HT-29 (cell line): Measurements from ENCODE around the gene ZNF629. TPM values are rescaled to one million over a fixed set of nuclear protein-coding genes. Genes with fewer than 3 reads are reported as not detected.

Experiments used
- DNase-seq: peaks from one replicate; pipeline ENCODE4 v3.0.0-alpha.2; 2015; ENCODE audit warnings: low spot score
- total RNA-seq: library from RNA; depleted of rRNA; stranded (reverse); fragments of >200 nt; shearing (Covaris generic); gene quantifications from 2 replicates; pipeline ENCODE4 v1.2.3, GENCODE V29; 2014

The ZNF629 gene
- total RNA-seq, 1 experiment from 2014 or later = 19.8 TPM

DNA sequence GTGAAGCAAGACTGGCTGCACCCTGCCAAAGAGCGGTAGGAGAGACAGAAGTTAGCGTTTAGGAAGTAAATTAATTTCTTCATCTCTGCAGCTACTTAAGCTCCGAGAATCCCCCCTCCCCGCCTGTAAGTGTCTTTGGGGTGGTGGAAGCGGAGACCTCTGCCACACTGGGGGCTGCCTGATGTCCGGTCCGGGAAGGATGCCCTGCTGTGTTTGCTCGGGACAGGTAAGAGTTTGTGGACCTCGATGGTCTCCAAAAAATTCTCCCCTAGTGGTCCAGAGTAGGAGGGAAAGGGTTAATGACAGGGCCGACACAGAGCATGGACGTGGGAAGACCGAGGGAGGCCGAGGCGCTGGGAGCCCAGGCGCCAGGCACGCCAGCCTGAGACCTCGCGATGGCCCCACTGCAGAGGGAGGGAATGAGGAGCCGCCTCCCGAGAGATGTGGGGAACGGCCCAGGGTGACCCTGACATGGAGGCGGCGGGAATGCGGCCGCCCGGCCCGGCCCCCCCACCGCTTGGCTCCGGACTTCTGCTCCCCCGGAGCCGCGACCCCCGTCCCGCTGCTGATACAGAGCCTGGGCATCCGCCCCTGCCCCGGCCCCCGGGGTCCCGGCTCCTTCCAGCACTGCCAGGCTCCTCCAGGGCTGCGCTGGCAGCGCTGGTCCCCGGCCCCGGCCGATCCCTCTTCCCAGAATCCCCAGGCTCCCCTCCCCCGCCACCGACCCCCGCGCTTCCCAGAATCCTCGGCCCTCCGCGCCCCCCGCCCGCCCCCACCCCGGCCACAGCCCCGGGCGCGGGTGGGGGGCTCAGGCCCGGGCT, 680 bp downstream of the ZNF629 start:
- peak; percentile 48 for DNase-seq

GRCh38 chr16:30785126-30786106, 1.6 kb downstream of the ZNF629 start:
- no peak for DNase-seq

- DNase-seq = no peak
These were observed 2.8 kb downstream of the ZNF629 start for GRCh38 chr16:30784215-30784614.

- DNase-seq = no peak
These were observed 3.5 kb downstream of the ZNF629 start for GRCh38 chr16:30783280-30784109.

GRCh38 chr16:30782486-30783279, 4.3 kb downstream of the ZNF629 start:
- DNase-seq = no peak

- DNase-seq = no peak
These were observed 6.5 kb downstream of the ZNF629 start for GRCh38 chr16:30780549-30780948.

GRCh38 chr16:30780021-30780420, 7.0 kb downstream of the ZNF629 start:
- no peak for DNase-seq

GRCh38 chr16:30779596-30779995, 7.4 kb downstream of the ZNF629 start:
- no peak for DNase-seq

DNA sequence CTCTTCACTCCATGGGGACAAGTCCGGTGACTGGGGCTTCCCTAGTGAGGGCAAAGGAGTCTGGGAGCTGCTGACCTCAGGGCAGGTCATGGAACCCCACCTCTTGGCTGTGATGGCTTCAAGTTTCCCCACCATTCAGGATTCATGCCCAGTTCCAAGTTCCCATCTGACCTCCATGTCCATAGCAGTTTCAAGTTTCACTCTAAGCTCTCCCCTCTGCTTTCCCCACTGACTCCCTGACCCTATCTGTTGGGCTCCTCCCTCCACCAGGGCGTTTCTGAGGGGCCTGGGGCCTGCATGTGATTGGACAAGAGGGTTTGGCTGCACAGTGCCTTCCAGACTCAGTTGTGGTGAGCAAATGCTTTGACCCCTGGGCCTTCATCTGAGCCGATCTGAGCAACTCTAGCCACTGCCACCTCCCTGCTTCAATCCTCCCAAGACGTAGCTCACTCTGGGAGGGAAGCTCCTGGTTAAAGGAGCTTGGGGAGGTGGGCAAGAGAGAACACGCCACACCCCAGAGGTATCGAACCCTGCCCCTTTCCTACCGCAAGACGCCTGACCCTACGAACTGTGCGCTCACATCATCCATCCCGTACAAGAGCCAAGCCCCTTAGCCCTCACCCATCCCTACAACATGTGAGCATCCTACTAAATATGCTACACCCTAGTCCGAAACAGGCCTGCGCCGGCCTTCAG, 8.3 kb downstream of the ZNF629 start:
- no peak for DNase-seq

GRCh38 chr16:30777591-30778297, 9.3 kb downstream of the ZNF629 start:
- DNase-seq = no peak

GRCh38 chr16:30775392-30776188, 11.4 kb downstream of the ZNF629 start:
- DNase-seq = peak; percentile 86

DNA sequence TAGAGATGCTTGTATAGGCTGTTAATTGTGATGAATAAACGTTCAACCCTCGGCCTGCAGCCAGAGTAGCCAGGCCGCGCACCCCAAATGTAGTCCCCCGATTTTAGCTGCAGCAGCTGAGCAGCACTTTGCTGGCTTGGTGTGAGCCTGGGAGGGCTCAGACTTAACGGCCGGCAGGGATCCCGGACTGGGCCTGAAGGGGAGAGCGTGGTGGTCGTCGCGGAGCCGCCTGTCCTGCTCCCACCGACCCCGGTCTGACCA, 11.9 kb downstream of the ZNF629 start:
- DNase-seq = no peak

DNA sequence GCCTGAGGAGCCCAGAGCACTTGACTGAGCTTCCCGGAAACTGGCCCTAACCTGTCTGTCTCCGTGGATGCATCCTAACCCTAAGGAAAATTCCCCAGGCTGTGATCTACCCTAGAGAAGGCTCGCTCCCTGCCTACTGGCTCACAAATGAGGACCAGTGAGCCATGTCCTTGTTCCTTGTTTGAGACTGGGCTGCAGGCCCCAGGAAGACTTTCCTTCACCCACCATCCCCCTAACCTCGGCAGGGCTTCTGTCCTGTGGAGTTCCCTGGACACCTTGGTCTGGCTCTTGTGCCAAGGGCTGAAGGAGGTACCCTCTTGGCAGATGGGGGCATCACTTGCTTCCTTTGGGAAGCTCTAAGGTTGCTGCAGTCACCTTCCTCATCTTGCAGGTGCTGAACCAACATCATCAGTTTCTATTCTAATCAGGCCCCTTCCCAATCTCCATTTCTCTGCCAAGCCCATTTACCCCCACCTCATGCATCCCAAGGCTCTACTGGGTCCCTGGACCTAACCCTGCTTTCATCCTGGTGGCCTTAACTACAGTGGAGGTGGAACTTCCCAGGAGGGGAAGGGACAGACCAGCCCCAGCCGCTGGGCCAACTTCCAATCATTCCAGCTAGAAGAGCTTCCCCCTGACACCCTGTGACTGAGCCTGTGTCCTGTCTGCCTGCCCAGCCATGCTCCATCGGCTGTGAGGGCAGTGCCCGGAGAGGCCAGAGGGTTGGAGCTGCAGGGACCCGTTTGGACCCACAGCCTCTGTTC, 12.5 kb downstream of the ZNF629 start:
- no peak for DNase-seq

DNA sequence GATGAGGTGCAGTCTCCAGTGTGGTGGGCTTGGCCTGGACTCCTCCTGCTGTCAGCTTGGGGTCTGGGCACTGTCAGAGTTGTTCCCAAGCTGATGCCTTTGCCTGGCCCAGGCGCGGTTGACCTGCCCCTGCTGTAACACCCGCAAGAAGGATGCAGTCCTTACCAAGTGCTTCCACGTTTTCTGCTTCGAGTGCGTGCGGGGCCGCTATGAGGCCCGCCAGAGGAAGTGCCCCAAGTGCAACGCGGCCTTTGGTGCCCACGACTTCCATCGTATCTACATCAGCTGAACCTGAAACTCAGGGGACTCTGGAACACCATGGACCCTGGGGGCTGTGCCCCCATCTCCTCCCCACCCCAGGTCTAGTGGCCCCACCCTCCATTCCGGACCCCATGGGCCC, 13.2 kb downstream of the ZNF629 start:
- no peak for DNase-seq

DNA sequence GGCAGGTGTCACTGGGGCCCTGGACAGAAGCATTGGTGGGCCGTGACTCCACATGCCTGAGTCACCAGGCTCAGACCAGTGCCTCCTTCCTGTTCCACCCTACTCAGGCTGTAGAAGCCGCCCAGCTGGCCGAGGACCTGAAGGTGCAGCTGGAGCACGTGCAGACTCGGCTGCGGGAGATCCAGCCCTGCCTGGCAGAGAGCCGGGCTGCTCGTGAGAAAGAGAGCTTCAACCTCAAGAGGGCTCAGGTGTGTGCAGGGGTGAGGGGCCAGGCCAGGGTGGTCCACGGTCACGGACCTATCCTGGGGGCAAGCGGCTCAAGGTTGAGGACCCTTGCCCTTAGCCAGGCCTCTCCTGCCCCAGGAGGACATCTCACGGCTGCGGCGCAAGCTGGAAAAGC, 15.3 kb downstream of the ZNF629 start:
- DNase-seq = no peak

GRCh38 chr16:30769379-30770089, 17.5 kb downstream of the ZNF629 start:
- DNase-seq = no peak

GRCh38 chr16:30768583-30769181, 18.3 kb downstream of the ZNF629 start:
- no peak for DNase-seq
